ENCODE measurements around the gene CFAP100.

The CFAP100 gene

GRCh38 chr3:126478581-126479310, 84.0 kb downstream of the CFAP100 start:
- intact Hi-C loops (cut with DNase I) = loop anchor here (10.0 kb wide), 3 partner anchors 84 to 224 kb away; partner anchors contain the start of genes CFAP100 and KLF15
- DNase-seq = peak in 1 of 42 donors; percentile 12

DNA sequence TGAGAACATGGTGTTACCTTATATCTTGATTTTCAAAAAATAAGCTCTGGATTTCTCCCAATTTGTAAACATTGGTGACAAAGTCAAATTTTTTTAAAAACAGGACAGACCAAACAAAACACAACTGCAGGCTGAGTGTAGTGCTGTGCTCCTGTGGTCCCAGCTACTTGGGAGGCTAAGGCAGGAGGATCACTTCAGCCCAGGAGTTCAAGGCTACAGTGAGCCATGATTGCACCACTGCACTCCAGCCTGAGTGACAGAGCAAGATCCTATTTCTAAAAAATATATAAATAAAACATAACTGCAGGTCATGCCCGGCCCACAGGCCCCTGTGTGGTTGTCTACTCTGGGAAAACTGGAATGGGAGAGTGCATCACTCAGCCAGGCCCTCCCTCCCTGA, 84.9 kb downstream of the CFAP100 start:
- peak in 1 of 42 donors; percentile 16 for DNase-seq
- intact Hi-C loops (cut with DNase I) = loop anchor here (10.0 kb wide), 3 partner anchors 85 to 225 kb away; partner anchors contain the start of genes CFAP100 and KLF15

DNA sequence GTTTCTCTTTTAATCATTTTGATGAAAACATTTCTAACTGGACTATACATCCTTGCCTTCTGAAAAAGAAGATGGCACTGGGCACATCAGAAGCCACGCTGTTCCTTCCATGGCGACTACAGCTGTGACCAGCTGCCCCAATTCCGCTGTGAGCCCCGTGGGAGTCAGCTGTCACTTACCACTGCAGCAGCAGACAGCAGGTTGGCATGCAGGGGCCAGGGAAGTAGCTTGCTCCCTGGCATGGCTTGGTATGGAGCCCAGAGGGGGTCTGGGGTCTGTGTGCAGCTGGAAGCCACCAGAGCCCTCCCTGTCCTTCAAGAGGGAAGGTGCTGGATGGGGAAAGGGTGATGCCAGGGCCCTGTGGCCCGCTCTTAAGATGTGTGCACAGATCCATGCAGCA, 85.5 kb downstream of the CFAP100 start:
- peak in 1 of 42 donors; percentile 10 for DNase-seq
- intact Hi-C loops (cut with DNase I) = no loop called here

- intact Hi-C loops (cut with DNase I) = no loop called here
- DNase-seq = peak in 3 of 42 donors; percentile 31 to 55 (median 50)
Measured at GRCh38 chr3:126480861-126481260, 86.2 kb downstream of the CFAP100 start.

DNA sequence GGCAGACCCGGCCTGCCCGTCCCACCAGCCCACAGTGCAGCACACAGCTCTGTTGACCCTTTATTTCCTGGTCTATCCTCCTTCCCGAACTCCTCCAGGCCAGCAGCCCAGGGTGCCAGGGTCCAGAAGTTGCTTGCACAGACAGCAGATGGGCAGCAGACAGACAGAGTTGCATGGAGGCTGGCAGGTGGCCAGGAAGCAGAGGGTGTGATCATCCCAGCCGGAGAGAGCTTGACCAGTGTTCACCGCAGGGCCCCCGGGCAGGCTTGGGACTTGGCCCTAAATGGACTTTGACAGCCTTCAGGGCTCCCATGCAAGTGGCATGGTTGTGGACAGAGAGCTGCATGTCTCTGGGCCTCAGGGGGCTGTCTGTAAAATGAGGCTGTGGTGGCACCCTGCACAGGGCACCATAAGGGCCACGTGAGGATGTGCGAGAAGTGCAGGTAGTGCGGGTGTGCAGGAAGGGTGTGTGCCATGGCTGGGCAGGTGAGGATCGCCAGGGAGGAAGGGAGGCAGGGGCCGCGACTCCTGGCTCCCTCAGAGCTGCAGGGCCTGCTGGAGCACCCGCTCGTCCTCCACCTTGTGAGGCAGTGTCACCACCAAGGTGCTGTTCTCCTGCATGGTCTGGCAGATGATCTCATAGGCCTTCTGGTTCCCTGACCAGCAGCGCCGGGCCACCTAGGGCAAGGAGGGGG, 87.2 kb downstream of the CFAP100 start:
- peak in 1 of 42 donors; percentile 28 for DNase-seq
- intact Hi-C loops (cut with DNase I) = no loop called here

DNA sequence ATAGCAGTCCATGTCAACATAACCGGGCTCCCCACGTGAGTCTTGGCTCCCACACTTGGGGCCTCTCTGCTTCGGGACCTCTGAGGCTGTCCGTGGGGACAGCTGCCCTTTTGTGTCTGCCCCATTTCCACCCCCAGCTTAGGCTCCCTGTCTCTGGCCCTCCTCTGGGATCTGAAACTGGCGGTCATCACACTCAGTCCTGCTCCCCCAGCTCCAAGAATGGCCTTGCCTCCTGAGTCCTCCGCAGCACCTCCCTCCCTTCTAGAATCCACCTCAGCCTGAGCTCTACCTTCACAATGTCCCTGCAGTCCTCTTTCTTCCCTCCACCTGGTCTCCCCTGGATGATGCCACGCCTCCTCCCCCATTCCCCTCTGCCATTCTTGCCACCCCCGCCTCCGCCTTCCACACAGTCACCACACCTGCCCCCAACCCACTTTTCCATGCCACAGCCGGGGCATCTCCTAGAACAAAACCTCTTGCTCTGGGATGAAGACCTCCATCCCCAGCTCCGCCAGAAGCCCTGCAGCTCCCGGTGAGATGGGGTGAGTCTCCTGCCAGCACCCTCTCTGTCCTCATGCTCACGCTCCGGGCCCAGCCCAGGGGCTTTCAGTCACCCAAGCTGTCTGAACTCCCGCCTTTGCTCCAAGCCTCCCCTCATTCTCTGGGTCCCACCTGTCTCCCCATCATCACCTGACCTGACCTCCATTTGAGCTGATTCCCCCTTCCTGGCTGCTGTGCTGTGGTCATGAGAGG, 88.0 kb downstream of the CFAP100 start:
- intact Hi-C loops (cut with DNase I) = no loop called here
- DNase-seq = no peak

GRCh38 chr3:126483321-126483761, 88.6 kb downstream of the CFAP100 start:
- intact Hi-C loops (cut with DNase I) = no loop called here
- DNase-seq = no peak

GRCh38 chr3:126484148-126484547, 89.4 kb downstream of the CFAP100 start:
- intact Hi-C loops (cut with DNase I) = no loop called here
- DNase-seq = no peak

DNA sequence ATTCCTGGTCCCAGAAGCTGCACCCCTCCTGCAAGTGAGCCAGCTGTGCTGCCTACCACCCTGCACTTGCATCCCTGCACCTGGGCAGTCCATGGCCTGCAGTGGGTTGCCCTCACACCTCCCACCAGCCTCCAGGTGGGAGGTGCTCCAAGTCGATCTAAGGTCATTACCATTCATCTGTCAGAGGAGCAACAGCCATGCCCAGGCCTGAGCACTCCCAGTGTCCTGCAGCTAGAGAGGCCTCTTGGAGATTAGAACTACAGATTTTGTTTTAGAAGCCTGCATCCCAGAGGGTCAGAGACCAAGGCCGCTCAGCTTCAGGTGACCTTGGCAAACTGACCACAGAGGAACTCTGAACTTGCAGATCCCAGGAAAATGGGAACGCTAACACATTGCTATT, 90.0 kb downstream of the CFAP100 start:
- no peak for DNase-seq
- intact Hi-C loops (cut with DNase I) = no loop called here

DNA sequence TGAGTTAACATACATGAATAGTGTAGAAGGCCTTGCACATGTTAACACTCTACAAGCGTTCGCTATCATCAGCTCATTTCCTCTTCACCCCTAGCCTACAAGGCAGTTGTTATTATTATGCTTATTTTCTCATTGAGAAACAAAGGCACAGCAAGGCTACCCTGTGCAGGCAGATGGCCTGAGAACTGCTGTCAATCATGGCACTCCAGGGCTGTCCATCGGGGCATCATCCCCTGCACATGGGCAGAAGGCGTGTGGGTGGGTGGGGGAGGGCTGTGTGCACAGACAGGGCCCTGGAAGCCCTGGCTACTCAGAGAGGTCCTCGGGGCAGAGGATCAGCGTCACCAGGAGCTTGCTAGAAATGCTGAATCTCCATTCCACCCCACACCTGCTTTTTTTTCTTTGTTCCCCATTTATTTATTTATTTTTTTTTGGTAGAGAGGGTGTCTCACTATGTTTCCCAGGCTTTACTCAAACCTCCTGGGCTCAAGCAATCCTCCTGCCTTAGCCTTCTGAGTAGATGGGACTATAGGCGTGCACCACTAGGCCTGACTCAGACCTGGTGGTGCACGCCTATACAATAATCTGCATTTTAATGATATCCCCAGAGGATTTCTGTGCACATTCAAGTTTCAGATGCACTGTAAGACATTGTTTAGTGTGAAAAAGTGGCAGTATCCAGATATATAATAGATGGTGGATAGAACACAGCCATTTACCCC, 90.6 kb downstream of the CFAP100 start:
- no peak for DNase-seq
- intact Hi-C loops (cut with DNase I) = no loop called here

- DNase-seq = no peak
- intact Hi-C loops (cut with DNase I) = no loop called here
Measured at GRCh38 chr3:126485956-126486355, 91.2 kb downstream of the CFAP100 start.

Data from head of caudate nucleus (tissue), 42 donors.